CD14-positive monocyte (primary cell): ENCODE results near the gene MEF2B. TPM values are rescaled to one million over a fixed set of nuclear protein-coding genes. Genes with fewer than 3 reads are reported as not detected.

ENCODE experiments used
- DNase-seq, 3 donors: peaks; one replicate each; pipeline ENCODE4 v3.0.0-alpha.2; 2011 to 2022
- H2AFZ ChIP-seq: 2 replicates; pipeline ENCODE4 v1.6.0; 2012; ENCODE audit warnings: mild to moderate bottlenecking, low read depth, low read length, inconsistent platforms; ENCODE audit not compliant: insufficient read depth, poor library complexity, severe bottlenecking
- H3K27ac ChIP-seq, 2 donors: 1 replicate in 1 of 2; 2 replicates in 1 of 2; pipeline ENCODE4 v1.5.1; 2012 to 2013; ENCODE audit warnings: low read length in 2 of 2, control low read depth in 1 of 2, inconsistent platforms in 1 of 2, low read depth in 1 of 2, mild to moderate bottlenecking in 1 of 2
- H3K27me3 ChIP-seq, 2 donors: one replicate each; pipeline versions ENCODE4 v1.6.0 to v1.6.1; 2011 to 2013; ENCODE audit warnings: low read length in 2 of 2; ENCODE audit not compliant: control insufficient read depth in 2 of 2, insufficient read depth in 2 of 2
- H3K36me3 ChIP-seq, 2 donors: replicated peaks in 1 of 2; 1 replicate in 1 of 2; 2 replicates in 1 of 2; pipeline versions ENCODE4 v1.5.1 to v1.6.1; 2012 to 2013; ENCODE audit warnings: low read length in 2 of 2, control low read depth in 1 of 2, inconsistent platforms in 1 of 2, mild to moderate bottlenecking in 1 of 2; ENCODE audit not compliant: insufficient read depth in 2 of 2, control insufficient read depth in 1 of 2
- H3K4me1 ChIP-seq, 2 donors: 1 replicate in 1 of 2; 2 replicates in 1 of 2; pipeline versions ENCODE4 v1.5.1 to v1.6.1; 2012 to 2013; ENCODE audit warnings: low read length in 2 of 2, control low read depth in 1 of 2, inconsistent platforms in 1 of 2, mild to moderate bottlenecking in 1 of 2, moderate library complexity in 1 of 2; ENCODE audit not compliant: insufficient read depth in 2 of 2, control insufficient read depth in 1 of 2
- H3K4me2 ChIP-seq: replicated peaks from 2 replicates; pipeline ENCODE3; 2012; ENCODE audit warnings: low read length, moderate library complexity, mild to moderate bottlenecking; ENCODE audit not compliant: poor library complexity, severe bottlenecking; ENCODE audit errors: extremely low read depth
- H3K4me3 ChIP-seq, 3 experiments: fragments of 200-600 bp in 1 of 3; sonication (generic) in 1 of 3; replicated peaks in 1 of 3; 1 replicate in 2 of 3; 2 replicates in 1 of 3; pipeline ENCODE4 v1.5.1; 2011 to 2013; ENCODE audit warnings: low read length in 3 of 3, mild to moderate bottlenecking in 3 of 3, control low read depth in 2 of 3, low read depth in 2 of 3, inconsistent platforms in 1 of 3, moderate library complexity in 1 of 3
- H3K79me2 ChIP-seq: 2 replicates; pipeline ENCODE4 v1.6.0; 2012; ENCODE audit warnings: mild to moderate bottlenecking, control low read depth, inconsistent platforms, low read length, moderate library complexity; ENCODE audit not compliant: insufficient read depth
- H3K9ac ChIP-seq: 2 replicates; pipeline ENCODE4 v1.6.0; 2017; ENCODE audit warnings: low read length, mild to moderate bottlenecking; ENCODE audit not compliant: insufficient read depth, poor library complexity, severe bottlenecking
- H3K9me3 ChIP-seq, 2 donors: replicated peaks in 1 of 2; 1 replicate in 1 of 2; 2 replicates in 1 of 2; pipeline versions ENCODE4 v1.5.1 to v1.6.1; 2012 to 2013; ENCODE audit warnings: low read length in 2 of 2, control low read depth in 1 of 2; ENCODE audit not compliant: control insufficient read depth in 1 of 2, insufficient read depth in 1 of 2
- H4K20me1 ChIP-seq: 2 replicates; pipeline ENCODE4 v1.6.0; 2012; ENCODE audit warnings: mild to moderate bottlenecking, low read length, control low read depth, moderate library complexity; ENCODE audit not compliant: insufficient read depth
- H3K27ac Mint-ChIP-seq, 7 donors: one replicate each; pipeline ENCODE4 v1.8.0; 2020; ENCODE audit warnings: mild to moderate bottlenecking in 7 of 7, mixed read lengths in 7 of 7, moderate library complexity in 6 of 7, inconsistent platforms in 2 of 7
- H3K27me3 Mint-ChIP-seq, 3 donors: one replicate each; pipeline ENCODE4 v1.8.0; 2021 to 2022; ENCODE audit warnings: low read depth in 3 of 3, mild to moderate bottlenecking in 3 of 3, mixed read lengths in 3 of 3, moderate library complexity in 3 of 3, inconsistent platforms in 1 of 3
- H3K36me3 Mint-ChIP-seq, 2 donors: one replicate each; pipeline ENCODE4 v1.8.0; 2020; ENCODE audit warnings: mixed read lengths in 2 of 2, inconsistent platforms in 1 of 2, mild to moderate bottlenecking in 1 of 2
- H3K4me1 Mint-ChIP-seq: one replicate; pipeline ENCODE4 v1.8.0; 2020; ENCODE audit warnings: mild to moderate bottlenecking, mixed read lengths
- H3K4me3 Mint-ChIP-seq, 2 donors: one replicate each; pipeline ENCODE4 v1.8.0; 2020; ENCODE audit warnings: mild to moderate bottlenecking in 2 of 2, mixed read lengths in 2 of 2, moderate library complexity in 1 of 2
- H3K9me3 Mint-ChIP-seq, 7 donors: one replicate each; pipeline ENCODE4 v1.8.0; 2020 to 2022; ENCODE audit warnings: mixed read lengths in 7 of 7, mild to moderate bottlenecking in 6 of 7, moderate library complexity in 6 of 7, inconsistent platforms in 2 of 7
- CTCF ChIP-seq: fragments of 200-600 bp; IDR thresholded peaks from one replicate; pipeline ENCODE4 v1.8.0; 2022; ENCODE audit warnings: antibody characterized with exemption, mild to moderate bottlenecking
- WGBS: methylation state at CpG from one replicate; pipeline ENCODE4 v1.1.5; 2013; ENCODE audit warnings: missing lambda C conversion rate; ENCODE audit not compliant: insufficient coverage; 5-methylcytosine and 5-hydroxymethylcytosine counted together
- intact Hi-C, 2 donors: fragments of 100-400 bp; cut with micrococcal nuclease; formaldehyde crosslinking; loops; one replicate each; pipeline versions ENCODE4 v1.15.0 to v1.15.1; 2023
- polyA plus RNA-seq, 3 donors: library from polyadenylated mRNA; depleted of rRNA in 1 of 3; unstranded in 2 of 3; stranded (reverse) in 1 of 3; fragments of 300-500 nt in 2 of 3; fragments of >200 nt in 1 of 3; fragmentation: Illumina TruSeq in 2 of 3; gene quantifications; 1 replicate in 2 of 3; 2 replicates in 1 of 3; pipeline ENCODE4 v1.2.3, GENCODE V29; 2012 to 2021

The MEF2B gene
- polyA plus RNA-seq, 3 donors: 0.15 to 1.8 (median 0.30) TPM

- no peak overlapping the region for H3K27ac ChIP-seq
- no peak overlapping the region for H3K27ac Mint-ChIP-seq
- H3K79me2 ChIP-seq: no peaks in the 10 kb centered on the region
- 79% methylated on average over 6 of the region's 11 CpGs for WGBS
- intact Hi-C loops: no loop called here
- H3K4me3 Mint-ChIP-seq: no peak overlapping the region
- H3K36me3 ChIP-seq: no peaks in the 10 kb centered on the region
- no peaks in the 10 kb centered on the region for H4K20me1 ChIP-seq
- H3K27me3 ChIP-seq: no peaks in the 10 kb centered on the region
- H3K27me3 Mint-ChIP-seq: peaks cover 0 to 2% (median 0%) of the 10 kb centered on the region in 3 donors
- DNase-seq: no peak
- no peaks in the 10 kb centered on the region for H3K9me3 Mint-ChIP-seq
- H3K4me2 ChIP-seq: no peak overlapping the region
- no peaks in the 10 kb centered on the region for H3K4me1 ChIP-seq
- no peak overlapping the region for H3K9ac ChIP-seq
- H3K9me3 ChIP-seq: no peaks in the 10 kb centered on the region
- H3K36me3 Mint-ChIP-seq: peaks cover 5 to 8% of the 10 kb centered on the region in 2 donors
- H3K4me3 ChIP-seq: no peak overlapping the region
- H3K4me1 Mint-ChIP-seq: no peaks in the 10 kb centered on the region
- no peak for TF ChIP-seq CTCF
- H2AFZ ChIP-seq: no peak overlapping the region
These were observed 74.4 kb downstream of the MEF2B start for GRCh38 chr19:19095691-19096090.

Other genes starting within 250 kb of the MEF2B start
- 10 to 100 TPM; 45.1 to 88.1 (median 49.4) TPM for gene HOMER3, start 229.0 kb downstream of the MEF2B start, polyA plus RNA-seq
- gene SUGP2, start 136.7 kb downstream of the MEF2B start, polyA plus RNA-seq: 100 to 1,000 TPM in 1 of 3 donors, 1 to 10 TPM in 2; 7.6 to 143 (median 8.2) TPM
- gene ARMC6, start 136.7 kb downstream of the MEF2B start, polyA plus RNA-seq: 10 to 100 TPM; 22.3 to 29.6 (median 26.1) TPM
- 1 to 10 TPM in 2 of 3 donors, under 1 TPM in 1; 0.68 to 3.1 (median 1.1) TPM for gene SLC25A42, start 106.3 kb downstream of the MEF2B start, polyA plus RNA-seq
- 10 to 100 TPM; 14.3 to 22.5 (median 15.3) TPM for gene TMEM161A, start 31.8 kb downstream of the MEF2B start, polyA plus RNA-seq
- gene BORCS8, start 21.9 kb upstream of the MEF2B start, polyA plus RNA-seq: 10 to 100 TPM; 31.6 to 44.1 (median 36.5) TPM
- 10 to 100 TPM; 62.2 to 98.2 (median 66.6) TPM for gene RFXANK, start 22.0 kb upstream of the MEF2B start, polyA plus RNA-seq
- 1 to 10 TPM; 6.4 to 7.8 (median 6.4) TPM for gene NR2C2AP, start 33.2 kb upstream of the MEF2B start, polyA plus RNA-seq
- not detected for gene NCAN, start 41.7 kb upstream of the MEF2B start, polyA plus RNA-seq
- gene TM6SF2, start 103.0 kb upstream of the MEF2B start, polyA plus RNA-seq: not detected
- 10 to 100 TPM; 17.4 to 38.8 (median 18.1) TPM for gene SUGP1, start 150.2 kb upstream of the MEF2B start, polyA plus RNA-seq
- 10 to 100 TPM in 2 of 3 donors, 1 to 10 TPM in 1; 7.4 to 68.4 (median 14.5) TPM for gene MAU2, start 150.6 kb upstream of the MEF2B start, polyA plus RNA-seq
- 10 to 100 TPM in 1 of 3 donors, 1 to 10 TPM in 2; 8.0 to 35.9 (median 8.7) TPM for gene GATAD2A, start 235.4 kb upstream of the MEF2B start, polyA plus RNA-seq